Psoas muscle (tissue), 8 donors: Measurements from ENCODE around the gene KRTAP10-5. TPM values are rescaled to one million over a fixed set of nuclear protein-coding genes. Genes with fewer than 3 reads are reported as not detected.

Experiments used
- ATAC-seq, 4 donors: fragments of 200-7000 bp; cut with Tn5 transposase; one replicate each; pipeline ENCODE4 v1.9.1; 2020; ENCODE audit warnings: moderate library complexity in 3 of 4, mild to moderate bottlenecking in 2 of 4
- DNase-seq, 2 donors: peaks; one replicate each; pipeline ENCODE4 v3.0.0-alpha.2; 2020
- H3K27ac ChIP-seq: fragments of 200-600 bp; one replicate; pipeline ENCODE4 v1.8.0; 2022
- H3K27me3 ChIP-seq, 3 donors: fragments of 200-600 bp in 1 of 3; one replicate each; pipeline versions ENCODE4 v1.6.1 to v1.8.0; 2013 to 2022; ENCODE audit warnings: low read length in 2 of 3, mild to moderate bottlenecking in 2 of 3, moderate library complexity in 1 of 3; ENCODE audit not compliant: insufficient read depth in 3 of 3
- H3K36me3 ChIP-seq, 2 donors: fragments of 200-600 bp in 1 of 2; one replicate each; pipeline versions ENCODE4 v1.6.1 to v1.8.0; 2013 to 2022; ENCODE audit warnings: low read depth in 1 of 2, mild to moderate bottlenecking in 1 of 2, moderate library complexity in 1 of 2; ENCODE audit not compliant: insufficient read depth in 1 of 2
- H3K4me1 ChIP-seq: fragments of 200-600 bp; one replicate; pipeline ENCODE4 v1.8.0; 2022
- H3K4me3 ChIP-seq: fragments of 200-600 bp; one replicate; pipeline ENCODE4 v1.8.0; 2022; ENCODE audit warnings: mild to moderate bottlenecking
- H3K9me3 ChIP-seq: fragments of 200-600 bp; one replicate; pipeline ENCODE4 v1.8.0; 2022
- CTCF ChIP-seq: fragments of 200-600 bp; IDR thresholded peaks from one replicate; pipeline ENCODE4 v1.8.0; 2022; ENCODE audit warnings: antibody characterized with exemption
- WGBS, 3 donors: extraction: QIAGEN DNeasy Blood & Tissue Kit; methylation state at CpG; one replicate each; pipeline versions ENCODE4 v1.1.6 to v1.1.7; 2013; 5-methylcytosine and 5-hydroxymethylcytosine counted together
- intact Hi-C, 2 donors: fragments of 100-400 bp; cut with DNase I; formaldehyde crosslinking; loops; one replicate each; pipeline versions ENCODE4 v1.11.0 to v1.14.2; 2022
- polyA plus RNA-seq, 3 donors: library from polyadenylated mRNA; stranded (reverse); fragments of 200-250 nt; gene quantifications; one replicate each; pipeline ENCODE4 v1.2.3, GENCODE V29; 2013
- total RNA-seq, 4 donors: library from RNA; stranded (reverse); fragmentation: NEBNext Ultra II Directional in 2 of 4; extraction: Animal tissue kit (Norgen Biotek cat#: 25700) in 2 of 4; gene quantifications; one replicate each; pipeline versions ENCODE4 v1.2.1 to v1.2.4, GENCODE V29; 2021 to 2023
- donor health status: healthy with polysubstance abuse.
- donor health status: DM: no; HTN: no; CAD: no; lungs with moderate emphysema.
- donor health status: Bipolar disorder and iron deficiency.
- donor health status: healthy.
- donor health status: DM: yes; HTN: yes; CAD: no.
- donor health status: DM: no; HTN: no; CAD: no.
- donor health status: DM: no; HTN: no; CAD: no.
- donor health status: DM: yes; HTN: yes; CAD: no.

The KRTAP10-5 gene
- total and polyA plus RNA-seq, 7 donors, result not detected

- H3K4me3 ChIP-seq, result no peak overlapping the region
- 9 to 17% (median 13%) methylated on average over 11 of the region's 11 CpGs for WGBS, 3 donors
- H3K4me1 ChIP-seq, result no peaks in the 10 kb centered on the region
- H3K27me3 ChIP-seq, result peaks cover 7 to 45% (median 13%) of the 10 kb centered on the region in 3 donors
- no peak for ATAC-seq
- H3K36me3 ChIP-seq, result no peaks in the 10 kb centered on the region
- H3K27ac ChIP-seq, result no peak overlapping the region
- intact Hi-C loops, result no loop called here
- TF ChIP-seq CTCF, result no peak
- no peak for DNase-seq
- H3K9me3 ChIP-seq, result peaks cover 4% of the 10 kb centered on the region
Observed at GRCh38 chr21:44583089-44583799, 2.8 kb upstream of the KRTAP10-5 start.

GRCh38 chr21:44582055-44582454 is 1.7 kb upstream of the KRTAP10-5 start:
- Histone ChIP-seq H3K4me3 (no peak overlapping the region), H3K27ac (no peak overlapping the region), H3K36me3 (no peaks in the 10 kb centered on the region), H3K4me1 (no peaks in the 10 kb centered on the region), H3K9me3 (peaks cover 9% of the 10 kb centered on the region), H3K27me3 (peaks cover 7 to 46% (median 16%) of the 10 kb centered on the region in 3 donors)
- TF ChIP-seq CTCF, result no peak
- intact Hi-C loops, result no loop called here
- 77 to 82% (median 81%) methylated on average over 15 of the region's 15 CpGs for WGBS, 3 donors
- ATAC-seq (no peak), DNase-seq (no peak)

GRCh38 chr21:44581158-44581557 is 754 bp upstream of the KRTAP10-5 start:
- Histone ChIP-seq H3K27me3 (peaks cover 7 to 45% (median 16%) of the 10 kb centered on the region in 3 donors), H3K4me3 (no peak overlapping the region), H3K9me3 (peaks cover 13% of the 10 kb centered on the region), H3K4me1 (no peaks in the 10 kb centered on the region), H3K27ac (no peak overlapping the region), H3K36me3 (no peaks in the 10 kb centered on the region)
- 84 to 94% (median 88%) methylated on average over 3 of the region's 3 CpGs for WGBS, 3 donors
- ATAC-seq (no peak), DNase-seq (no peak)
- TF ChIP-seq CTCF, result no peak
- intact Hi-C loops, result no loop called here

- TF ChIP-seq CTCF, result no peak
- H3K27me3 ChIP-seq, result peaks cover 7 to 46% (median 12%) of the 10 kb centered on the region in 3 donors
- H3K36me3 ChIP-seq, result no peaks in the 10 kb centered on the region
- DNase-seq (no peak), ATAC-seq (no peak)
- no peaks in the 10 kb centered on the region for H3K4me1 ChIP-seq
- H3K4me3 ChIP-seq, result no peak overlapping the region
- no peak overlapping the region for H3K27ac ChIP-seq
- H3K9me3 ChIP-seq, result peaks cover 13% of the 10 kb centered on the region
- 24 to 42% (median 40%) methylated on average over 7 of the region's 7 CpGs for WGBS, 3 donors
- intact Hi-C loops, result no loop called here
Observed at GRCh38 chr21:44579833-44580144, 615 bp downstream of the KRTAP10-5 start.
